HEK293 (cell line): Measurements from ENCODE around the gene SPEG.

Source experiments
- CTCF ChIA-PET: fragments of 350-600 bp; formaldehyde crosslinking; extraction: SDS; loops from one replicate; lab custom pipeline; 2021; ENCODE audit warnings: antibody characterized with exemption; lab: Yijun Ruan, JAX
- POLR2A ChIA-PET: fragments of 300-600 bp; formaldehyde crosslinking; extraction: SDS; loops from one replicate; lab custom pipeline; 2020; ENCODE audit warnings: antibody characterized with exemption, inconsistent platforms; lab: Yijun Ruan, JAX
- H3K27ac ChIP-seq: fragments of 200-500 bp; sonication (Bioruptor generic); 2 replicates; pipeline ENCODE4 v1.5.1; 2014; ENCODE audit warnings: low read depth, low read length, control low read depth, inconsistent platforms; ENCODE audit errors: extremely low read depth
- H3K36me3 ChIP-seq, 2 experiments: fragments of 200-500 bp in 1 of 2; sonication (Bioruptor generic) in 1 of 2; 1 replicate in 1 of 2; 2 replicates in 1 of 2; pipeline ENCODE4 v1.5.1; 2014 to 2017; ENCODE audit warnings: inconsistent platforms in 2 of 2, low read length in 2 of 2; ENCODE audit not compliant: control insufficient read depth in 2 of 2, insufficient read depth in 1 of 2
- H3K4me1 ChIP-seq: fragments of 200-500 bp; sonication (Bioruptor generic); 2 replicates; pipeline ENCODE4 v1.5.1; 2014; ENCODE audit warnings: mild to moderate bottlenecking, low read length, inconsistent platforms; ENCODE audit not compliant: control insufficient read depth, insufficient read depth
- H3K4me3 ChIP-seq: 2 replicates; pipeline ENCODE4 v1.5.1; 2011; ENCODE audit warnings: low read depth, mild to moderate bottlenecking, control low read depth, low read length, moderate library complexity
- H3K9me3 ChIP-seq: fragments of 200-500 bp; sonication (Bioruptor generic); 2 replicates; pipeline ENCODE4 v1.5.1; 2014; ENCODE audit warnings: low read depth, low read length, inconsistent platforms; ENCODE audit not compliant: control insufficient read depth, insufficient read depth
- FEZF1 ChIP-seq: fragments of 450-650 bp; formaldehyde crosslinking; IDR thresholded peaks from 2 replicates; pipeline ENCODE4 v1.5.1; 2016; ENCODE audit warnings: missing biosample characterization, missing genetic modification characterization
- KLF16 ChIP-seq: fragments of 450-650 bp; formaldehyde crosslinking; IDR thresholded peaks from 2 replicates; pipeline ENCODE4 v1.5.1; 2017; ENCODE audit warnings: missing biosample characterization, missing genetic modification characterization
- OVOL3 ChIP-seq: fragments of 450-650 bp; formaldehyde crosslinking; IDR thresholded peaks from 2 replicates; pipeline ENCODE4 v1.5.1; 2016; ENCODE audit warnings: missing biosample characterization, missing genetic modification characterization
- PATZ1 ChIP-seq: fragments of 450-650 bp; formaldehyde crosslinking; IDR thresholded peaks from 2 replicates; pipeline ENCODE4 v1.5.1; 2016; ENCODE audit warnings: missing biosample characterization, missing genetic modification characterization
- ZBTB49 ChIP-seq: fragments of 450-650 bp; formaldehyde crosslinking; IDR thresholded peaks from 2 replicates; pipeline ENCODE4 v1.5.1; 2016; ENCODE audit warnings: missing biosample characterization, missing genetic modification characterization, low read depth
- ZBTB7A ChIP-seq: fragments of 450-650 bp; formaldehyde crosslinking; IDR thresholded peaks from 2 replicates; pipeline ENCODE4 v1.5.1; 2016; ENCODE audit warnings: low read depth, missing biosample characterization, missing genetic modification characterization
- ZBTB8A ChIP-seq: fragments of 450-650 bp; formaldehyde crosslinking; IDR thresholded peaks from 2 replicates; pipeline ENCODE4 v1.5.1; 2016; ENCODE audit warnings: missing biosample characterization, missing genetic modification characterization
- ZNF114 ChIP-seq: fragments of 450-650 bp; formaldehyde crosslinking; IDR thresholded peaks from 2 replicates; pipeline ENCODE4 v1.5.0; 2017; ENCODE audit warnings: missing biosample characterization, missing genetic modification characterization
- ZNF513 ChIP-seq: fragments of 450-650 bp; IDR thresholded peaks from 2 replicates; pipeline ENCODE4 v1.5.1; 2018; ENCODE audit warnings: missing biosample characterization, missing genetic modification characterization
- ZNF548 ChIP-seq: fragments of 450-650 bp; formaldehyde crosslinking; IDR thresholded peaks from 2 replicates; pipeline ENCODE4 v1.5.1; 2016; ENCODE audit warnings: missing biosample characterization, missing genetic modification characterization
- ZNF624 ChIP-seq: fragments of 450-650 bp; formaldehyde crosslinking; IDR thresholded peaks from 2 replicates; pipeline ENCODE4 v1.5.1; 2017; ENCODE audit warnings: missing biosample characterization, missing genetic modification characterization
- ZNF654 ChIP-seq: fragments of 450-650 bp; formaldehyde crosslinking; IDR thresholded peaks from 2 replicates; pipeline ENCODE4 v1.5.1; 2016; ENCODE audit warnings: low read depth, missing biosample characterization, missing genetic modification characterization
- ZNF837 ChIP-seq: fragments of 450-650 bp; formaldehyde crosslinking; IDR thresholded peaks from 2 replicates; pipeline ENCODE4 v1.5.1; 2016; ENCODE audit warnings: missing biosample characterization, missing genetic modification characterization
- ZNF843 ChIP-seq: fragments of 450-650 bp; formaldehyde crosslinking; IDR thresholded peaks from 2 replicates; pipeline ENCODE4 v1.5.1; 2016; ENCODE audit warnings: missing biosample characterization, missing genetic modification characterization

Gene SPEG

DNA sequence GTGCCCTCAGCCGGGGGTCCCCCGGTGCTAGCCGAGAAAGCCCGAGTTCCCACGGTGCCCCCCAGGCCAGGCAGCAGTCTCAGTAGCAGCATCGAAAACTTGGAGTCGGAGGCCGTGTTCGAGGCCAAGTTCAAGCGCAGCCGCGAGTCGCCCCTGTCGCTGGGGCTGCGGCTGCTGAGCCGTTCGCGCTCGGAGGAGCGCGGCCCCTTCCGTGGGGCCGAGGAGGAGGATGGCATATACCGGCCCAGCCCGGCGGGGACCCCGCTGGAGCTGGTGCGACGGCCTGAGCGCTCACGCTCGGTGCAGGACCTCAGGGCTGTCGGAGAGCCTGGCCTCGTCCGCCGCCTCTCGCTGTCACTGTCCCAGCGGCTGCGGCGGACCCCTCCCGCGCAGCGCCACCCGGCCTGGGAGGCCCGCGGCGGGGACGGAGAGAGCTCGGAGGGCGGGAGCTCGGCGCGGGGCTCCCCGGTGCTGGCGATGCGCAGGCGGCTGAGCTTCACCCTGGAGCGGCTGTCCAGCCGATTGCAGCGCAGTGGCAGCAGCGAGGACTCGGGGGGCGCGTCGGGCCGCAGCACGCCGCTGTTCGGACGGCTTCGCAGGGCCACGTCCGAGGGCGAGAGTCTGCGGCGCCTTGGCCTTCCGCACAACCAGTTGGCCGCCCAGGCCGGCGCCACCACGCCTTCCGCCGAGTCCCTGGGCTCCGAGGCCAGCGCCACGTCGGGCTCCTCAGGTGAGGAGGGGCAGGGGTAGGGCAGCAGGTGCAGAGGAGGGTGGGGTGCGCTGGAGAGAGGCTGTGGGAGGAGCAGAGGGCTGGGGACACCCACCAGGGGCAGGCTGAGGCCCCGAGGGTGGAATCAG is 49.9 kb downstream of the SPEG start (continued):
- TF ChIP-seq ZBTB49 (tag by site-specific recombination) = no peak
- TF ChIP-seq ZNF654 (tag by site-specific recombination) = no peak
- no peak for TF ChIP-seq ZNF513
- no peak for TF ChIP-seq ZBTB7A (tag by site-specific recombination)
- no peak for TF ChIP-seq ZBTB8A (tag by site-specific recombination)
- no peak for TF ChIP-seq FEZF1
- TF ChIP-seq ZNF843 = no peak
- no peak for TF ChIP-seq ZNF624 (tag by site-specific recombination)
- no peak for TF ChIP-seq KLF16 (tag by site-specific recombination)
- TF ChIP-seq, all 188 proteins: peak for 0

- Histone ChIP-seq H3K9me3 (no peaks in the 10 kb centered on the region), H3K4me1 (no peaks in the 10 kb centered on the region), H3K4me3 (no peak overlapping the region)
- CTCF ChIA-PET = interaction anchor here (0.6 to 2.9 kb wide), 3 partner anchors 9 to 251 kb away, joined by 3 to 42 read pairs (median 8); a partner anchor contains a TSS
- TF ChIP-seq ZNF843 (no peak), ZBTB49 (tag by site-specific recombination) (no peak), KLF16 (tag by site-specific recombination) (no peak), ZNF114 (tag by site-specific recombination) (no peak), PATZ1 (no peak), ZNF548 (tag by site-specific recombination) (no peak), OVOL3 (tag by site-specific recombination) (no peak), ZNF837 (tag by site-specific recombination) (no peak)
- TF ChIP-seq, all 188 proteins: peak for 0
- peaks cover 0 to 12% of the 10 kb centered on the region in 2 experiments; a peak in 1 of 3 replicates for H3K36me3 ChIP-seq
- no peak overlapping the region for H3K27ac ChIP-seq
- POLR2A ChIA-PET = interaction anchor here (0.9 to 2.6 kb wide), 2 partner anchors 10 to 13 kb away, joined by 3 to 7 read pairs; partner anchors contain the start of gene GMPPA
Observed at GRCh38 chr2:219485201-219485580, 50.5 kb downstream of the SPEG start.
